ENCODE data around the gene PAQR9.

- TF ChIP-seq, protein P1, sequence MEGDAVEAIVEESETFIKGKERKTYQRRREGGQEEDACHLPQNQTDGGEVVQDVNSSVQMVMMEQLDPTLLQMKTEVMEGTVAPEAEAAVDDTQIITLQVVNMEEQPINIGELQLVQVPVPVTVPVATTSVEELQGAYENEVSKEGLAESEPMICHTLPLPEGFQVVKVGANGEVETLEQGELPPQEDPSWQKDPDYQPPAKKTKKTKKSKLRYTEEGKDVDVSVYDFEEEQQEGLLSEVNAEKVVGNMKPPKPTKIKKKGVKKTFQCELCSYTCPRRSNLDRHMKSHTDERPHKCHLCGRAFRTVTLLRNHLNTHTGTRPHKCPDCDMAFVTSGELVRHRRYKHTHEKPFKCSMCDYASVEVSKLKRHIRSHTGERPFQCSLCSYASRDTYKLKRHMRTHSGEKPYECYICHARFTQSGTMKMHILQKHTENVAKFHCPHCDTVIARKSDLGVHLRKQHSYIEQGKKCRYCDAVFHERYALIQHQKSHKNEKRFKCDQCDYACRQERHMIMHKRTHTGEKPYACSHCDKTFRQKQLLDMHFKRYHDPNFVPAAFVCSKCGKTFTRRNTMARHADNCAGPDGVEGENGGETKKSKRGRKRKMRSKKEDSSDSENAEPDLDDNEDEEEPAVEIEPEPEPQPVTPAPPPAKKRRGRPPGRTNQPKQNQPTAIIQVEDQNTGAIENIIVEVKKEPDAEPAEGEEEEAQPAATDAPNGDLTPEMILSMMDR (IDR thresholded peaks at IDR 0.05), result no peak
- TF ChIP-seq POLR2A (IDR thresholded peaks at IDR 0.05) (no peak), EP300 (IDR thresholded peaks at IDR 0.05) (no peak)
These were observed 1.3 kb downstream of the PAQR9 start for GRCh38 chr3:142962175-142962519.

Data from stomach (tissue), 4 donors.